Measurements from ENCODE around the gene OTOA. TPM values are rescaled to one million over a fixed set of nuclear protein-coding genes. Genes with fewer than 3 reads are reported as not detected.
A peak's percentile ranks its signal among the peaks of the same experiment; 100 is the strongest.

OTOA gene
- total RNA-seq, 6 donors from 2014 or later: 0.46 to 2.1 (median 0.65) TPM; not detected in 2

- Histone ChIP-seq H3K9me3 (no peaks in the 10 kb centered on the region), H3K4me3 (no peak overlapping the region), H3K4me1 (peaks cover 0 to 7% (median 0%) of the 10 kb centered on the region in 4 donors), H3K27me3 (no peaks in the 10 kb centered on the region), H3K27ac (no peak overlapping the region), H3K36me3 (no peaks in the 10 kb centered on the region)
- DNase-seq (no peak), ATAC-seq (ENCODE audit: low FRiP score in 2 of 2) (no peak)
- WGBS, 2 donors: 87 to 97% methylated on average over 5 of the region's 5 CpGs
- TF ChIP-seq EP300 (IDR thresholded peaks at IDR 0.05) (no peak), CTCF (IDR thresholded peaks at IDR 0.05) (no peak), POLR2A (IDR thresholded peaks at IDR 0.05) (no peak), POLR2AphosphoS5 (IDR thresholded peaks at IDR 0.05) (no peak)
These were observed 40.5 kb downstream of the OTOA start for GRCh38 chr16:21704266-21704665.

- no peak for ATAC-seq (ENCODE audit: low FRiP score in 2 of 2)
- Histone ChIP-seq H3K4me3 (no peak overlapping the region), H3K27ac (no peak overlapping the region), H3K9me3 (no peaks in the 10 kb centered on the region), H3K36me3 (no peaks in the 10 kb centered on the region), H3K27me3 (no peaks in the 10 kb centered on the region), H3K4me1 (peaks cover 0 to 7% (median 0%) of the 10 kb centered on the region in 4 donors)
- no peak for TF ChIP-seq CTCF (IDR thresholded peaks at IDR 0.05)
- TF ChIP-seq POLR2AphosphoS5 (IDR thresholded peaks at IDR 0.05): no peak
- TF ChIP-seq EP300 (IDR thresholded peaks at IDR 0.05): no peak
- TF ChIP-seq POLR2A (IDR thresholded peaks at IDR 0.05): no peak
- no peak for DNase-seq
- 93 to 97% methylated on average over 6 of the region's 6 CpGs for WGBS, 2 donors
These were observed 41.0 kb downstream of the OTOA start for GRCh38 chr16:21704733-21705132.

GRCh38 chr16:21708533-21709115 is 44.9 kb downstream of the OTOA start:
- no peaks in the 10 kb centered on the region for H3K36me3 ChIP-seq
- peaks cover 0 to 7% (median 0%) of the 10 kb centered on the region in 4 donors for H3K4me1 ChIP-seq
- H3K4me3 ChIP-seq: no peak overlapping the region
- DNase-seq: peak in 1 of 2 donors; percentile 77
- H3K9me3 ChIP-seq: no peaks in the 10 kb centered on the region
- ATAC-seq (ENCODE audit: low FRiP score in 2 of 2): peak; percentile 68 to 85
- TF ChIP-seq EP300 (IDR thresholded peaks at IDR 0.05) (no peak), CTCF (IDR thresholded peaks at IDR 0.05) (peak; percentile 65 to 76 (median 70))
- WGBS, 2 donors: 4 to 5% methylated on average over 10 of the region's 10 CpGs
- H3K27ac ChIP-seq: no peak overlapping the region
- H3K27me3 ChIP-seq: no peaks in the 10 kb centered on the region

GRCh38 chr16:21710938-21711337 is 47.2 kb downstream of the OTOA start:
- DNase-seq (no peak), ATAC-seq (ENCODE audit: low FRiP score in 2 of 2) (no peak)
- Histone ChIP-seq H3K4me1 (peaks cover 0 to 7% (median 0%) of the 10 kb centered on the region in 4 donors), H3K4me3 (no peak overlapping the region), H3K9me3 (no peaks in the 10 kb centered on the region), H3K27me3 (no peaks in the 10 kb centered on the region), H3K36me3 (no peaks in the 10 kb centered on the region), H3K27ac (no peak overlapping the region)
- TF ChIP-seq EP300 (IDR thresholded peaks at IDR 0.05) (no peak), CTCF (IDR thresholded peaks at IDR 0.05) (no peak), POLR2AphosphoS5 (IDR thresholded peaks at IDR 0.05) (no peak), POLR2A (IDR thresholded peaks at IDR 0.05) (no peak)
- 63 to 79% methylated on average over 4 of the region's 4 CpGs for WGBS, 2 donors
